KMS-11 (cell line): Measurements from ENCODE around the gene CCNJL.

Experiments
- H2AFZ ChIP-seq: fragments of 200-600 bp; sonication (generic); 2 replicates; pipeline ENCODE4 v1.6.1; 2016; ENCODE audit warnings: antibody characterized with exemption, mixed run types, low read depth
- H3K27ac ChIP-seq: fragments of 200-600 bp; sonication (generic); 2 replicates; pipeline ENCODE4 v1.6.1; 2016; ENCODE audit warnings: mild to moderate bottlenecking, mixed run types
- H3K27me3 ChIP-seq: fragments of 200-600 bp; sonication (generic); 2 replicates; pipeline ENCODE4 v1.6.1; 2017; ENCODE audit warnings: mild to moderate bottlenecking, low read depth, mixed run types, moderate library complexity; ENCODE audit not compliant: insufficient read depth
- H3K36me3 ChIP-seq: fragments of 200-600 bp; sonication (generic); 2 replicates; pipeline ENCODE4 v1.6.1; 2017; ENCODE audit warnings: mild to moderate bottlenecking, mixed run types; ENCODE audit not compliant: insufficient read depth
- H3K4me1 ChIP-seq: fragments of 200-600 bp; sonication (generic); 2 replicates; pipeline ENCODE4 v1.6.1; 2016; ENCODE audit warnings: mild to moderate bottlenecking, low read depth, mixed run types; ENCODE audit not compliant: poor library complexity, severe bottlenecking
- H3K4me2 ChIP-seq: fragments of 200-600 bp; sonication (generic); 2 replicates; pipeline ENCODE4 v1.7.0; 2016; ENCODE audit warnings: mild to moderate bottlenecking, mixed run types
- H3K4me3 ChIP-seq: fragments of 200-600 bp; sonication (generic); IDR thresholded peaks from 2 replicates; pipeline ENCODE4 v1.6.1; 2017; ENCODE audit warnings: low read depth, low read length, mixed read lengths; ENCODE audit not compliant: insufficient read depth
- H3K79me2 ChIP-seq: fragments of 200-600 bp; sonication (generic); 2 replicates; pipeline ENCODE4 v1.6.1; 2016; ENCODE audit warnings: low read depth, mixed run types; ENCODE audit not compliant: insufficient read depth
- H3K9ac ChIP-seq: fragments of 200-600 bp; sonication (generic); 2 replicates; pipeline ENCODE4 v1.6.1; 2016; ENCODE audit warnings: mild to moderate bottlenecking, mixed run types
- H4K20me1 ChIP-seq: fragments of 200-600 bp; sonication (generic); 2 replicates; pipeline ENCODE4 v1.6.1; 2016; ENCODE audit warnings: mild to moderate bottlenecking, mixed run types; ENCODE audit not compliant: insufficient read depth
- CTCF ChIP-seq: fragments of 200-600 bp; sonication (generic); conservative IDR thresholded peaks from 2 replicates; pipeline ENCODE4 v1.6.1; 2017; ENCODE audit warnings: low read depth, mild to moderate bottlenecking, antibody characterized with exemption, low read length, moderate library complexity, mixed read lengths

The CCNJL gene

GRCh38 chr5:160359242-160359641, 46.9 kb upstream of the CCNJL start:
- no peaks in the 10 kb centered on the region for H3K36me3 ChIP-seq

GRCh38 chr5:160357861-160358411, 45.6 kb upstream of the CCNJL start:
- no peaks in the 10 kb centered on the region for H4K20me1 ChIP-seq
- no peak overlapping the region for H3K9ac ChIP-seq
- no peak overlapping the region for H3K4me3 ChIP-seq
- H3K4me2 ChIP-seq, result no peak overlapping the region
- no peaks in the 10 kb centered on the region for H3K36me3 ChIP-seq
- H3K79me2 ChIP-seq, result no peaks in the 10 kb centered on the region
- no peak overlapping the region for H2AFZ ChIP-seq
- TF ChIP-seq CTCF, result no peak
- H3K4me1 ChIP-seq, result no peaks in the 10 kb centered on the region
- no peaks in the 10 kb centered on the region for H3K27me3 ChIP-seq
- no peak overlapping the region for H3K27ac ChIP-seq

More at GRCh38 chr5:160359242-160359641, 46.9 kb upstream of the CCNJL start:
- H3K9ac ChIP-seq, result no peak overlapping the region
- no peak overlapping the region for H2AFZ ChIP-seq
- no peak overlapping the region for H3K4me2 ChIP-seq
- H3K4me1 ChIP-seq, result no peaks in the 10 kb centered on the region
- H3K27ac ChIP-seq, result no peak overlapping the region
- no peak for TF ChIP-seq CTCF
- no peak overlapping the region for H3K4me3 ChIP-seq
- H3K79me2 ChIP-seq, result no peaks in the 10 kb centered on the region
- H4K20me1 ChIP-seq, result no peaks in the 10 kb centered on the region
- no peaks in the 10 kb centered on the region for H3K27me3 ChIP-seq

- H3K9ac ChIP-seq, result no peak overlapping the region
- no peak overlapping the region for H2AFZ ChIP-seq
These were observed 45.0 kb upstream of the CCNJL start for GRCh38 chr5:160357394-160357793.

GRCh38 chr5:160356550-160357347, 44.4 kb upstream of the CCNJL start:
- no peak overlapping the region for H3K9ac ChIP-seq
- no peak overlapping the region for H3K4me3 ChIP-seq
- no peaks in the 10 kb centered on the region for H3K36me3 ChIP-seq
- no peak for TF ChIP-seq CTCF
- H3K27me3 ChIP-seq, result no peaks in the 10 kb centered on the region
- H3K4me2 ChIP-seq, result no peak overlapping the region
- H3K27ac ChIP-seq, result no peak overlapping the region
- H3K4me1 ChIP-seq, result no peaks in the 10 kb centered on the region
- H2AFZ ChIP-seq, result no peak overlapping the region
- no peaks in the 10 kb centered on the region for H3K79me2 ChIP-seq
- no peaks in the 10 kb centered on the region for H4K20me1 ChIP-seq

More at GRCh38 chr5:160357394-160357793, 45.0 kb upstream of the CCNJL start:
- H3K27me3 ChIP-seq, result no peaks in the 10 kb centered on the region
- no peaks in the 10 kb centered on the region for H3K4me1 ChIP-seq
- no peak overlapping the region for H3K4me3 ChIP-seq
- H3K79me2 ChIP-seq, result no peaks in the 10 kb centered on the region
- H4K20me1 ChIP-seq, result no peaks in the 10 kb centered on the region
- no peaks in the 10 kb centered on the region for H3K36me3 ChIP-seq
- no peak overlapping the region for H3K27ac ChIP-seq
- H3K4me2 ChIP-seq, result no peak overlapping the region
- no peak for TF ChIP-seq CTCF
